IPS DF 6.9 (cell line): ENCODE data around the gene IGFL1.
"Not testable (repeated sequence)": the region's sequence is repeated elsewhere in the genome, so short reads cannot be mapped to it uniquely, and the experiment has no call there.

Source experiments
- DNase-seq: peaks from one replicate; pipeline ENCODE4 v3.0.0-alpha.2; 2013; ENCODE audit warnings: low read depth, low spot score
- H3K27ac ChIP-seq: one replicate; pipeline ENCODE4 v1.5.1; 2013; ENCODE audit warnings: low read length, control low read depth
- H3K27me3 ChIP-seq: 2 replicates; pipeline ENCODE4 v1.6.1; 2013; ENCODE audit warnings: mild to moderate bottlenecking, low read length; ENCODE audit not compliant: control insufficient read depth, insufficient read depth
- H3K36me3 ChIP-seq: 2 replicates; pipeline ENCODE4 v1.6.1; 2013; ENCODE audit warnings: low read length; ENCODE audit not compliant: control insufficient read depth, insufficient read depth
- H3K4me1 ChIP-seq: 2 replicates; pipeline ENCODE4 v1.6.1; 2013; ENCODE audit warnings: low read length; ENCODE audit not compliant: control insufficient read depth, insufficient read depth
- H3K4me3 ChIP-seq: 2 replicates; pipeline ENCODE4 v1.5.1; 2013; ENCODE audit warnings: mild to moderate bottlenecking, low read length
- H3K9me3 ChIP-seq: 2 replicates; pipeline ENCODE4 v1.6.1; 2013; ENCODE audit warnings: low read length, inconsistent platforms; ENCODE audit not compliant: control insufficient read depth, insufficient read depth
- WGBS: extraction: QIAGEN DNeasy Blood & Tissue Kit; methylation state at CpG from one replicate; pipeline ENCODE4 v1.1.7; 2013; ENCODE audit warnings: mixed read lengths, missing lambda C conversion rate; ENCODE audit not compliant: insufficient read length, insufficient coverage; 5-methylcytosine and 5-hydroxymethylcytosine counted together

Gene IGFL1

DNA sequence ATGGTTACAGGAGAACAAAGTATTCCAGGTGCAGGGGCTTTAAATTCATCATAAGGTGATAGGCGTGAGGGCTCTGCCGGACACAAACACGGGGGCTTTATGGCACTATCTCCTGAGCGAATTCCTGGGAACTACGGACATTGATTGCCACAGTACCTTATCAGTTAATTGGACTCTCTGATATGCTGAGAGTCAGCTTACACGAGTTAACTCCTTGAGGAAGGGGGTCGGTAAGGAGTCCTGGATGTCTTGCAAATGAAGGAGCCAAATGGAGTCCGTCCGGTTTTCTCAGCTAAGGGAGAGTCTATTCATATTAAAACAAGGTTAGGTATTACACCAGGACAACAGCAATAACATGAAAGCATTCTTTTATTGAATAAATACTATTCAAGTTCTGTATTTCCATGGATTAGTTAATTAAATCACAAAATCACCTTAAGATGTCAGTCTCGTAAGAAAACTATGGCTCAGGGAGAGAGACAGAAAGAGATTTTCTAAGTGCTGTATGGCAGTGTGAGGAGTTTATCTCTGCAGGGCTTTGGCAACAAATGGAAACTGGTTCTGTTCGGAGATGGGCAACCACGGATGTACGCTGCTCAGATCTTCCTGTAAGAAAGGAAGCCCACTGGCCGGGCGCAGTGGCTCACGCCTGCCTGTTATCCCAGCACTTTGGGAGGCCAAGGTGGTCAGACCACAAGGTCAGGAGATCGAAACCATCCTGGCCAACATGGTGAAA is 41.1 kb downstream of the IGFL1 start:
- H3K4me3 ChIP-seq: no peak overlapping the region
- H3K27me3 ChIP-seq: no peaks in the 10 kb centered on the region
- no peak overlapping the region for H3K27ac ChIP-seq

DNA sequence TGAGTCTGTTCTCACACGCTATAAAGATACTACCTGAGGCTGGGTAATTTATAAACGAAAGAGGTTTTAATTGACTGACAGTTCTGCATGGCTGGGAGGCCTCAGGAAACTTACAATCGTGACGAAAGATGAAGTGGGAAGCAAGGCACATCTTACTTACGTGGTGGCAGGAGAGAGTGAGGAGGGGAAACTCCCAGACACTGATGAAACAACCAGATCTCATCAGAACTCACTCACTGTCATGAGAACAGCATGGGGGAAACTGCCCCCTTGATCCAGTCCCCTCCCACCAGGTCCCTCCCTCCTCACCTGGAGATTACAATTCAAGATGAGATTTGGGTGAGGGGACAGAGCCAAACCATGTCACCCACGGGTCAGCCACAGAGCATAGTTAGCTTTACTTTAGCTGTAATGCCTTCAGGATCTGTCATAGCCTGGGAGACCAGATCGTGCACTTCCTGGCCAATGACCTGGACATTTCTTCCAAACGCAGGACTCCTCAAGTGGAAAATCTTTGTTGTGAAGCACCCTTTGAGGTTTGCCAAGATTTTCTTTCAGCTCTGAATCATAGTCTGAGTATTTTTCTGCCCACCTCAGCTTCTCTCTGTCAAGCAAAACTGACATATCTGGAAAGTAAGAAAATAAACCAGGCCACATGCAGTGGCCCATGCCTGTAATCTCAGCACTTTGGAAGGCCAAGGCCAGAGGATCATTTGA is 42.1 kb downstream of the IGFL1 start:
- WGBS: no CpG with 5 or more reads among the region's 8 CpGs
- Histone ChIP-seq H3K27me3 (no peaks in the 10 kb centered on the region), H3K27ac (no peak overlapping the region), H3K9me3 (no peaks in the 10 kb centered on the region), H3K4me3 (no peak overlapping the region), H3K4me1 (peaks cover 4% of the 10 kb centered on the region; the same call in 1 of the 2 replicates), H3K36me3 (no peaks in the 10 kb centered on the region)
- DNase-seq: no peak

More for the DNA sequence above, 41.1 kb downstream of the IGFL1 start:
- DNase-seq: no peak
- no peaks in the 10 kb centered on the region for H3K36me3 ChIP-seq
- WGBS: no CpG with 5 or more reads among the region's 17 CpGs
- H3K4me1 ChIP-seq: peaks cover 4% of the 10 kb centered on the region; the same call in 1 of the 2 replicates
- H3K9me3 ChIP-seq: no peaks in the 10 kb centered on the region

DNA sequence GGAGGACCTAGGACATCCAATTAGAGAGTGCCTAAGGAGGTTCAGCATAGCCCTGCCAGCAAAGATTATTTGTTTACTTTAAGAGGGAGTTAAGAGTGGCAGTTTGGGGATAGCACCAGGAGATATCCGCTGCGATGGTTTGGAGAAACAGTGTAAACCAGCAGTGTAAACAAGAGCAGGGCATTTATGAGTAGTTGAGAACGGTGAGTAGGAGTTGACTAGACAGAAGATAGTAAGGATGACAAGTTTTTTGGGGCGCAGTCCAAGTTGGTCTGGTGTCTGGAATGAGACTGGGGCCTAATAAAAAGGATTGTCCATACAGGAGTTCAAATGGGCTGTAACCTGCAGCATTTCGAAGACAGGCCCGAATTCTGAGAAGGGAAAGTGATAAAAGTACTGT is 44.4 kb downstream of the IGFL1 start:
- not testable (repeated sequence) for H3K4me3 ChIP-seq, H3K27me3 ChIP-seq, H3K27ac ChIP-seq, H3K4me1 ChIP-seq, DNase-seq, H3K9me3 ChIP-seq, H3K36me3 ChIP-seq
- WGBS: no CpG with 5 or more reads among the region's 6 CpGs

DNA sequence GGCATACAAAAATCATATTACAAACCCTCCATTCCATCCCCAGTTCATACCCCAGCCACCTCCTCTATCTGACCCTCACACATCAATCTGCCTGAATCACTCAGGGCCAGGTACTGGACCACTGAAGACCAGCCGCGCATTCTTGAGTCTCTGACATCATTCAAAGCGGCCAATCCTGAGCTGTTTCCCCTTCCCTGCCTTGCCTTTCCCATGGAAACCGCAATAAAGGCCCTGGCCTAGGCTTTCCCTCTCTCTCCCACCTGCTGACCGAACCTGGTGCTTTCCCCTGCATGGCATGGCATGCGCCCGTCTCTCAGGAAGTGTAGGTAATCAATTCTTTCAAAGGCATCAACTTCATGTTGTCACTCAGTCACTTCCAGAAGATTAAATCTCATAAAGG is 49.6 kb downstream of the IGFL1 start:
- H3K27me3 ChIP-seq: no peaks in the 10 kb centered on the region
- no peaks in the 10 kb centered on the region for H3K4me1 ChIP-seq
- no peak overlapping the region for H3K27ac ChIP-seq
- WGBS: no CpG with 5 or more reads among the region's 7 CpGs
- H3K36me3 ChIP-seq: no peaks in the 10 kb centered on the region
- no peak for DNase-seq
- no peaks in the 10 kb centered on the region for H3K9me3 ChIP-seq
- no peak overlapping the region for H3K4me3 ChIP-seq
